ENCODE results near the gene GOLGA6L7.

- TF ChIP-seq EZH2 (IDR thresholded peaks at IDR 0.05; ENCODE audit: insufficient read depth, poor library complexity, severe bottlenecking), result no peak
- TF ChIP-seq EZH2phosphoT487 (IDR thresholded peaks at IDR 0.05; ENCODE audit: insufficient read depth, low read depth), result no peak
Observed at GRCh38 chr15:28876131-28876844, 27.8 kb upstream of the GOLGA6L7 start.

All from GM23248 (cell line).